HepG2 (cell line): ENCODE data around the gene ME3.

Experiments
- CHD4 ChIP-seq: fragments of 200-600 bp; sonication (generic); IDR thresholded peaks from 2 replicates; pipeline ENCODE4 v1.7.0; 2017; ENCODE audit warnings: mild to moderate bottlenecking, low read length, borderline replicate concordance
- CTCF ChIP-seq: sonication (generic); formaldehyde crosslinking; IDR thresholded peaks from 2 replicates; pipeline ENCODE4 v1.5.0; 2020; ENCODE audit warnings: mild to moderate bottlenecking, missing genetic modification reagents, moderate library complexity
- HNRNPUL1 ChIP-seq: fragments of 200-400 bp; formaldehyde crosslinking; IDR thresholded peaks from 2 replicates; pipeline ENCODE4 v1.6.1; 2017; ENCODE audit warnings: low read depth, mild to moderate bottlenecking, low read length, moderate library complexity
- KDM2A ChIP-seq: sonication (generic); formaldehyde crosslinking; IDR thresholded peaks from 2 replicates; pipeline ENCODE4 v1.4.0; 2020; ENCODE audit warnings: low read depth, missing genetic modification reagents, borderline replicate concordance
- MAX ChIP-seq: IDR thresholded peaks from 2 replicates; pipeline ENCODE4 v1.6.1; 2012; ENCODE audit warnings: inconsistent platforms
- MYNN ChIP-seq: sonication (generic); formaldehyde crosslinking; IDR thresholded peaks from 2 replicates; pipeline ENCODE4 v1.4.0; 2020; ENCODE audit warnings: mild to moderate bottlenecking, low read depth, missing genetic modification reagents
- PBX3 ChIP-seq: sonication (generic); formaldehyde crosslinking; IDR thresholded peaks from 2 replicates; pipeline ENCODE4 v1.8.1; 2023; ENCODE audit warnings: missing genetic modification reagents, inconsistent platforms, borderline replicate concordance
- PCBP1 ChIP-seq: fragments of 200-400 bp; formaldehyde crosslinking; IDR thresholded peaks from 2 replicates; pipeline ENCODE4 v1.6.1; 2017; ENCODE audit warnings: mild to moderate bottlenecking, low read depth, low read length, borderline replicate concordance
- PRPF4 ChIP-seq: fragments of 200-400 bp; formaldehyde crosslinking; IDR thresholded peaks from 2 replicates; pipeline ENCODE4 v1.6.1; 2016; ENCODE audit warnings: low read length, low read depth; ENCODE audit not compliant: poor library complexity, severe bottlenecking
- REST ChIP-seq, 2 experiments: IDR thresholded peaks; 2 replicates each; pipeline ENCODE4 v1.6.1; 2011 to 2012; ENCODE audit warnings: low read length in 2 of 2, borderline replicate concordance in 1 of 2, low read depth in 1 of 2, mild to moderate bottlenecking in 1 of 2, moderate library complexity in 1 of 2
- RNF2 ChIP-seq: fragments of 450-650 bp; conservative IDR thresholded peaks from 2 replicates; pipeline ENCODE4 v1.6.1; 2016; ENCODE audit warnings: low read depth
- TAF1 ChIP-seq: sonication (generic); formaldehyde crosslinking; IDR thresholded peaks from 2 replicates; pipeline ENCODE4 v1.4.0; 2020; ENCODE audit warnings: missing genetic modification reagents
- TFE3 ChIP-seq: IDR thresholded peaks from 2 replicates; pipeline ENCODE4 v1.6.1; 2016

GRCh38 chr11:86403458-86403857 lies 269.0 kb downstream of the ME3 start:
- TF ChIP-seq CTCF (CRISPR knock-in tag) (no peak), PRPF4 (no peak), TAF1 (no peak), REST (IDR thresholded peaks at IDR 0.05; ENCODE audit: borderline replicate concordance in 1 of 2, low read depth in 1 of 2, low read length in 2 of 2) (no peak), RNF2 (no peak), KDM2A (CRISPR knock-in tag) (no peak), CHD4 (no peak), PCBP1 (no peak), MAX (no peak), PBX3 (CRISPR knock-in tag) (no peak), MYNN (CRISPR knock-in tag) (no peak), TFE3 (CRISPR knock-in tag) (no peak), HNRNPUL1 (no peak)
